Hepatocyte (in vitro differentiated cells): ENCODE results near the gene PDCD4. TPM values are rescaled to one million over a fixed set of nuclear protein-coding genes. Genes with fewer than 3 reads are reported as not detected.

ENCODE experiments used
- DNase-seq: peaks from one replicate; pipeline ENCODE4 v3.0.0-alpha.2; 2016; ENCODE audit warnings: low spot score
- H2AFZ ChIP-seq: fragments of 200-600 bp; sonication (generic); 2 replicates; pipeline ENCODE4 v1.6.0; 2016; ENCODE audit warnings: antibody characterized with exemption, mild to moderate bottlenecking
- H3K27ac ChIP-seq: fragments of 200-600 bp; sonication (generic); 2 replicates; pipeline ENCODE4 v1.5.1; 2016; ENCODE audit warnings: mild to moderate bottlenecking
- H3K27me3 ChIP-seq: fragments of 200-600 bp; sonication (generic); 2 replicates; pipeline ENCODE4 v1.6.1; 2016
- H3K36me3 ChIP-seq: fragments of 200-600 bp; sonication (generic); replicated peaks from 2 replicates; pipeline ENCODE4 v1.5.1; 2016; ENCODE audit warnings: low read depth; ENCODE audit not compliant: insufficient read depth
- H3K4me1 ChIP-seq: fragments of 200-600 bp; sonication (generic); 2 replicates; pipeline ENCODE4 v1.5.1; 2016; ENCODE audit warnings: mild to moderate bottlenecking, moderate library complexity; ENCODE audit not compliant: insufficient read depth
- H3K4me2 ChIP-seq: fragments of 200-600 bp; sonication (generic); 2 replicates; pipeline ENCODE4 v1.6.0; 2016
- H3K4me3 ChIP-seq: fragments of 200-600 bp; sonication (generic); 2 replicates; pipeline ENCODE4 v1.5.1; 2016; ENCODE audit warnings: mild to moderate bottlenecking
- H3K79me2 ChIP-seq: fragments of 200-600 bp; sonication (generic); 2 replicates; pipeline ENCODE4 v1.6.0; 2017; ENCODE audit warnings: mild to moderate bottlenecking
- H3K9me2 ChIP-seq: fragments of 200-600 bp; sonication (generic); replicated peaks from 2 replicates; pipeline ENCODE4 v1.6.0; 2017; ENCODE audit warnings: mild to moderate bottlenecking; ENCODE audit not compliant: insufficient read depth
- H3K9me3 ChIP-seq: fragments of 200-600 bp; sonication (generic); 2 replicates; pipeline ENCODE4 v1.5.1; 2016; ENCODE audit warnings: low read depth, mild to moderate bottlenecking
- H4K20me1 ChIP-seq: fragments of 200-600 bp; sonication (generic); 2 replicates; pipeline ENCODE4 v1.6.0; 2016; ENCODE audit warnings: mild to moderate bottlenecking; ENCODE audit not compliant: insufficient read depth, poor library complexity, severe bottlenecking
- EZH2 ChIP-seq: fragments of 200-600 bp; sonication (generic); IDR thresholded peaks from 2 replicates; pipeline ENCODE4 v1.6.1; 2016; ENCODE audit warnings: antibody characterized with exemption, mild to moderate bottlenecking, borderline replicate concordance
- EZH2phosphoT487 ChIP-seq: fragments of 200-600 bp; sonication (generic); IDR thresholded peaks from one replicate; pipeline ENCODE4 v1.6.1; 2018; ENCODE audit warnings: antibody characterized with exemption, mild to moderate bottlenecking, low read depth, moderate library complexity; ENCODE audit not compliant: unreplicated experiment, severe bottlenecking
- WGBS: methylation state at CpG from one replicate; pipeline ENCODE4 v1.1.6; 2016; ENCODE audit warnings: low lambda C conversion rate; ENCODE audit errors: missing lambda C conversion rate; 5-methylcytosine and 5-hydroxymethylcytosine counted together
- polyA plus RNA-seq: library from polyadenylated mRNA; unstranded; fragments of >200 nt; fragmentation: Nextera tagmentation; extraction: Ambion mirVana; gene quantifications from 2 replicates; pipeline ENCODE4 v1.2.1, GENCODE V29; 2016
- total RNA-seq: library from RNA; depleted of rRNA; stranded (reverse); fragments of >200 nt; gene quantifications from 2 replicates; pipeline ENCODE4 v1.2.3, GENCODE V29; 2014
- TF ChIP-seq, protein P1 (sequence below): fragments of 200-600 bp; sonication (generic); IDR thresholded peaks from 2 replicates; pipeline ENCODE4 v1.5.1; 2016; ENCODE audit warnings: antibody characterized with exemption, mild to moderate bottlenecking; ENCODE audit not compliant: poor library complexity

The PDCD4 gene
- total and polyA plus RNA-seq, 2 experiments from 2014 or later: 315 to 791 TPM

DNA sequence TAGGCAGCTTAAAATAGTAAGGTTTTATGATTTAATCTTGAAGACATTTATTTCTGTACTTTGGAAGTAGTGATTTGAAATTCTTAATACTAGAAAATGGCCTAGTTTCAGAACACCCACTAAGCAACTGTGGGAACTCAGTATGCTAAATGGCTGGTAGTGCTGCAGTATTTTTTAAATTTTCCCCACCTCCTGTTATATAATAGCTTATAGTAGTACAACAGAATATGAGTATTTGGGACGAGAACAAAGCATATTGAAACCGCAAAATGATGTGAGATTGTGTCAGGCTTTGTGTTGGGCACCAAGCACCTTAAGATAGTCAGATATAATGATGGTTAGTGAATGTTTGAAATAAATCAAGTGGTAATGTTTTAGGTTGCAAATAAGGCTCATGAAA lies 55.7 kb downstream of the PDCD4 start:
- Histone ChIP-seq H3K4me1 (no peaks in the 10 kb centered on the region), H3K4me2 (no peak overlapping the region), H2AFZ (no peak overlapping the region), H3K36me3 (no peaks in the 10 kb centered on the region), H3K27me3 (no peaks in the 10 kb centered on the region), H3K27ac (no peak overlapping the region), H3K79me2 (peaks cover 100% of the 10 kb centered on the region), H3K9me3 (no peaks in the 10 kb centered on the region), H3K4me3 (no peak overlapping the region), H3K9me2 (no peaks in the 10 kb centered on the region), H4K20me1 (peaks cover 97% of the 10 kb centered on the region)
- TF ChIP-seq EZH2: no peak
- WGBS: 96% methylated on average over 2 of the region's 2 CpGs
- DNase-seq: no peak

DNA sequence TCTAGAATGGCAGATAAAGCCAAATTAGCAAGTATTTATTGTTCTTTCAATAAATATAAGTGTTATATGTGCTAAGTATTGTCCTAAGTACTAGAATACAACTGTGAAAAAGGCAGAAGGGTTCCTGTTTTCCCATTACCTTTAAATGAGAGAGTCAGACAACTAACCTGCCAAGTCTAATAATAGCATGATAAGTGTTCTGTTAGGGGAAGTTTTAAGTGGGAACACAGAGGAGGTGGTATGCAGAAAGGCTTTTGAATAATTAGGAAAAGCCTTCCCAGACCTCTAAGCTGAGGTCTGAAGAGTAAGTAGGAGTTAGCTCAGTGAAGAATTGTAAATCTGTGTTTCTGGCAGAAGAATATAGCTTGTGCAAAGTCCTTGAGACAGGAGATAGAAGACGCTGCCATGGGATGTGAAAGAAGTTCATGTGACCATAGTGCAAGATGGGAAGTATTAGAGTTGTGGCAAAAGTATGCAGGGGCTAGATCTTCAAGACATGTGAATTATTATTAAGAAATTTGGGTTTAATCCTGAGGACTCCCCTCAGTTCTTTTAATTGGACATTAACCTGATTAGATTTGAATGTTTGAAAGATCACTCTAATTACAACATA lies 60.1 kb downstream of the PDCD4 start:
- no peak overlapping the region for H3K4me2 ChIP-seq
- no peaks in the 10 kb centered on the region for H3K9me3 ChIP-seq
- no peaks in the 10 kb centered on the region for H3K27me3 ChIP-seq
- H3K4me1 ChIP-seq: peaks cover 6% of the 10 kb centered on the region
- WGBS: 77% methylated on average over 1 of the region's 1 CpG
- H3K4me3 ChIP-seq: no peak overlapping the region
- no peak overlapping the region for H2AFZ ChIP-seq
- H3K79me2 ChIP-seq: peaks cover 100% of the 10 kb centered on the region
- no peak overlapping the region for H3K27ac ChIP-seq
- no peak for DNase-seq
- H4K20me1 ChIP-seq: peaks cover 88% of the 10 kb centered on the region
- TF ChIP-seq EZH2: no peak
- no peaks in the 10 kb centered on the region for H3K36me3 ChIP-seq
- no peaks in the 10 kb centered on the region for H3K9me2 ChIP-seq

DNA sequence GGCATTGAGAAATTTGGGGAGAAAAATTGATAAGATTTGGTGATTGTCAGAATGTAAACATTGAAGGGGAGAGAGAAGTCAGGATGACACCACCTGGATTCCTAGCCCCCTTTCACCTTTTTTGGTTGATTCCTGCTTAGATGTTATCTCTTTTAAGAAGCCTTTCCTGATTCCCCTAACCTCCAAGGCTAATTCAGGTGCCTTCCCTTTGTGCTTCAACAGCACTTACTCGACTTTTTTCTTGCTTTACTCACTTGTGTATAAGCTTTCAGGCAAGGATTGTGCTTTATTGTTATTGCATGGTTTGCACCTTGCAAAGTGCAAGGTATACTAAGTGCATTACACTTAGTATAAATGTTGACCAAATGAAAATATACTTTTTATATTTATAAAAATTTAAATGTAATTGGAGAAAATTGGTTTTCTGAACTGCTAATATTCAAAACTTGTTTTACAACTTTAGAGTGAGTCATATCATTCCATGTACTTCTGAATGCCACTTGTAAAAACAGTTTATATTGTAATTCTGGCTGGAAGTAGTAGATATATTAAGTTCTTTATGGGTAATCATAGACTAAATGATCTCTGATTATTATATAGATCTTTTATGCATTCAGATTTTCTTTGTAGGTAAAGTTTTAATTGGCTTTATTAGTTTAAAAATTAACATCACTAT lies 60.9 kb downstream of the PDCD4 start:
- no peaks in the 10 kb centered on the region for H3K9me2 ChIP-seq
- H3K4me3 ChIP-seq: no peak overlapping the region
- peaks cover 87% of the 10 kb centered on the region for H4K20me1 ChIP-seq
- no peak for DNase-seq
- 41% methylated on average over 1 of the region's 1 CpG for WGBS
- peaks cover 100% of the 10 kb centered on the region for H3K79me2 ChIP-seq
- no peaks in the 10 kb centered on the region for H3K27me3 ChIP-seq
- H3K36me3 ChIP-seq: no peaks in the 10 kb centered on the region
- no peak overlapping the region for H3K27ac ChIP-seq
- H2AFZ ChIP-seq: no peak overlapping the region
- no peaks in the 10 kb centered on the region for H3K9me3 ChIP-seq
- H3K4me2 ChIP-seq: no peak overlapping the region
- H3K4me1 ChIP-seq: peaks cover 6% of the 10 kb centered on the region
- TF ChIP-seq, protein P1, sequence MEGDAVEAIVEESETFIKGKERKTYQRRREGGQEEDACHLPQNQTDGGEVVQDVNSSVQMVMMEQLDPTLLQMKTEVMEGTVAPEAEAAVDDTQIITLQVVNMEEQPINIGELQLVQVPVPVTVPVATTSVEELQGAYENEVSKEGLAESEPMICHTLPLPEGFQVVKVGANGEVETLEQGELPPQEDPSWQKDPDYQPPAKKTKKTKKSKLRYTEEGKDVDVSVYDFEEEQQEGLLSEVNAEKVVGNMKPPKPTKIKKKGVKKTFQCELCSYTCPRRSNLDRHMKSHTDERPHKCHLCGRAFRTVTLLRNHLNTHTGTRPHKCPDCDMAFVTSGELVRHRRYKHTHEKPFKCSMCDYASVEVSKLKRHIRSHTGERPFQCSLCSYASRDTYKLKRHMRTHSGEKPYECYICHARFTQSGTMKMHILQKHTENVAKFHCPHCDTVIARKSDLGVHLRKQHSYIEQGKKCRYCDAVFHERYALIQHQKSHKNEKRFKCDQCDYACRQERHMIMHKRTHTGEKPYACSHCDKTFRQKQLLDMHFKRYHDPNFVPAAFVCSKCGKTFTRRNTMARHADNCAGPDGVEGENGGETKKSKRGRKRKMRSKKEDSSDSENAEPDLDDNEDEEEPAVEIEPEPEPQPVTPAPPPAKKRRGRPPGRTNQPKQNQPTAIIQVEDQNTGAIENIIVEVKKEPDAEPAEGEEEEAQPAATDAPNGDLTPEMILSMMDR: no peak
- no peak for TF ChIP-seq EZH2phosphoT487
- TF ChIP-seq EZH2: no peak

DNA sequence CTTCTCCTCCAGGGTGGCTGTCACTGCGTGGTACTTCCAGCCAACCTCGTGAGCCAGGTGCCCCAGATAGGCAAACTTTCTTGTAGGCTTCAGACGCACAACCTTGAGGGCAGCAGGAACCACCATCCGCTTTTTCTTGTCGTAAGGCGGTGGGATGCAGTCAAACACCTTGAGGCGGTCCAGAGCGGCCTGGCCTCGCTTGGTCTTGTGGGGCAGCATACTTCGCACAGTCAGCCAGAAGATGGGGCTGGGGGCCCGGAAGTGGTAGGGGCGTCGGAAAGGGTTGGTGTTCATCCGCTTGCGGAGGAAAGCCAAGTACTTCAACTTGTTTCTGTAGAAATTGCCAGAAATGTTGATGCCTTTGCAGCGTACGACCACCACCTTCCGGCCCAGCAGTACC lies 65.0 kb downstream of the PDCD4 start:
- no peaks in the 10 kb centered on the region for H3K9me3 ChIP-seq
- no peaks in the 10 kb centered on the region for H3K9me2 ChIP-seq
- peaks cover 100% of the 10 kb centered on the region for H3K79me2 ChIP-seq
- no peaks in the 10 kb centered on the region for H3K36me3 ChIP-seq
- no peak for TF ChIP-seq EZH2
- TF ChIP-seq, protein P1: no peak
- TF ChIP-seq EZH2phosphoT487: no peak
- H2AFZ ChIP-seq: no peak overlapping the region
- peaks cover 68% of the 10 kb centered on the region for H4K20me1 ChIP-seq
- no peak for DNase-seq
- peaks cover 6% of the 10 kb centered on the region for H3K4me1 ChIP-seq
- no peak overlapping the region for H3K27ac ChIP-seq
- H3K4me2 ChIP-seq: no peak overlapping the region
- 99% methylated on average over 17 of the region's 18 CpGs for WGBS
- no peaks in the 10 kb centered on the region for H3K27me3 ChIP-seq
- H3K4me3 ChIP-seq: no peak overlapping the region
